Right lung (tissue), 5 donors: ENCODE results near the gene PRKX. TPM values are rescaled to one million over a fixed set of nuclear protein-coding genes. Genes with fewer than 3 reads are reported as not detected.
"Not testable (repeated sequence)": the region's sequence is repeated elsewhere in the genome, so short reads cannot be mapped to it uniquely, and the experiment has no call there.

Experiments
- DNase-seq, 2 donors: peaks; one replicate each; pipeline ENCODE4 v3.0.0-alpha.2; 2013
- polyA plus RNA-seq, 5 donors: library from polyadenylated mRNA; unstranded; fragments of 120-200 nt; gene quantifications; one replicate each; pipeline versions ENCODE4 v1.2.1 to v1.2.3, GENCODE V29; 2013; ENCODE audit warnings: inconsistent platforms in 1 of 5, low replicate concordance in 1 of 5; ENCODE audit not compliant: insufficient read length in 5 of 5, insufficient read depth in 1 of 5

Gene PRKX
- polyA plus RNA-seq, 5 donors = 10.1 to 15.4 (median 11.7) TPM

- no peak for DNase-seq
These were observed 1.2 kb downstream of the PRKX start for GRCh38 chrX:3712051-3712869.

GRCh38 chrX:3711331-3711917 is 2.0 kb downstream of the PRKX start:
- no peak for DNase-seq

- not testable (repeated sequence) for DNase-seq
These were observed 5.7 kb downstream of the PRKX start for GRCh38 chrX:3707673-3708274.

GRCh38 chrX:3706481-3706880 is 7.0 kb downstream of the PRKX start:
- DNase-seq = no peak

- DNase-seq = not testable (repeated sequence)
These were observed 10.2 kb downstream of the PRKX start for GRCh38 chrX:3703251-3703650.

- not testable (repeated sequence) for DNase-seq
These were observed 11.4 kb downstream of the PRKX start for GRCh38 chrX:3702095-3702494.

- not testable (repeated sequence) for DNase-seq
These were observed 12.0 kb downstream of the PRKX start for GRCh38 chrX:3701445-3701928.

- DNase-seq = no peak
These were observed 13.5 kb downstream of the PRKX start for GRCh38 chrX:3699821-3700381.

GRCh38 chrX:3697701-3698279 is 15.7 kb downstream of the PRKX start:
- DNase-seq = no peak

GRCh38 chrX:3697220-3697684 is 16.2 kb downstream of the PRKX start:
- no peak for DNase-seq

- DNase-seq = no peak
These were observed 17.9 kb downstream of the PRKX start for GRCh38 chrX:3695536-3695935.

- DNase-seq = no peak
These were observed 23.3 kb downstream of the PRKX start for GRCh38 chrX:3690140-3690539.

- DNase-seq = not testable (repeated sequence)
These were observed 30.2 kb downstream of the PRKX start for GRCh38 chrX:3683236-3683635.

GRCh38 chrX:3680459-3680858 is 33.0 kb downstream of the PRKX start:
- no peak for DNase-seq

- DNase-seq = no peak
These were observed 33.8 kb downstream of the PRKX start for GRCh38 chrX:3679669-3680068.

GRCh38 chrX:3678328-3678727 is 35.1 kb downstream of the PRKX start:
- DNase-seq = no peak

- no peak for DNase-seq
These were observed 38.6 kb downstream of the PRKX start for GRCh38 chrX:3674881-3675280.

- DNase-seq = no peak
These were observed 43.5 kb downstream of the PRKX start for GRCh38 chrX:3669841-3670475.

GRCh38 chrX:3666975-3667374 is 46.5 kb downstream of the PRKX start:
- no peak for DNase-seq

GRCh38 chrX:3664921-3665320 is 48.5 kb downstream of the PRKX start:
- DNase-seq = no peak

GRCh38 chrX:3663576-3664250 is 49.7 kb downstream of the PRKX start:
- not testable (repeated sequence) for DNase-seq
